ELR (cell line): ENCODE results near the gene TP73.

ENCODE experiments used
- DNase-seq: peaks from one replicate; pipeline ENCODE4 v3.0.0-alpha.2; 2015; ENCODE audit warnings: low read depth

The TP73 gene

DNA sequence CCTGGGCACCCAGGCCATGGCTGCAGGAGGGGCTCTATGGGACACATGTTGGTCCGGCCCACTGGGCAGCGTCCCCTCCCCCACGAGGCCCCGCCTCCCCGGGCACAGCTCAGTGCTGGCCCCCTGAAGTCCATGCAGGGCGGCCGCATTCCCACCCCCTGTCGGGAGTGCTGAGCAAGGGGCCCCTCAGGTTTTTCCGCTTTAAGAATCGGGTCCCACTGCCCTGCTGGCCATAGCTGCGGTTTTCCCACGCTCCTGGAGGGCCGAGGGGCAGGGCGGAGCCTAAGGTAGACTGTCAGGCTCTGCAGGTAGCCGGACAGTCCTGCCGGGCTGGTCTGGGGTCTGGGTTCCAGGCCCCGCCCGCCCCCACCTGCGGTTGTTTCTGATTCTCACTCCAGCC, 56.5 kb downstream of the TP73 start:
- no peak for DNase-seq

DNA sequence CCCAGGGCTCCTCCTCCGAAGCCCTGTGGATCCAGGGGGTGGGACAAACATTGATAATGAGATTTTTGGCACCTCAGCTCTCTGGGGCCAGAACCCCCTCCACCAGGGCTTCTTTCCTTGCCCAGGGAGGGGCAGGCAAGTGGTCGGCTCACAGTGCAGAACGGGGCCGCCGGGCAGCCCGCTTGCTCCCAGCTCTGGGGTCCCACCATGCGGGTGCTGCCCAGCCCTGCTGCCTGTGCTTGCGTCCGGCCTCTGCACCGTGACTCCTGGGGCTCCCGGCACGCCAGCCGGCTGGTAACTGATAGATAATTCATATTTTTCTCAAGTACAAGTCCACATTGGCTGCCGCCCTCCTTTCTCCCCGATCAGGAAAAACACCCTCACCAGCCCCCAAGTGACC, 57.9 kb downstream of the TP73 start:
- no peak for DNase-seq

DNA sequence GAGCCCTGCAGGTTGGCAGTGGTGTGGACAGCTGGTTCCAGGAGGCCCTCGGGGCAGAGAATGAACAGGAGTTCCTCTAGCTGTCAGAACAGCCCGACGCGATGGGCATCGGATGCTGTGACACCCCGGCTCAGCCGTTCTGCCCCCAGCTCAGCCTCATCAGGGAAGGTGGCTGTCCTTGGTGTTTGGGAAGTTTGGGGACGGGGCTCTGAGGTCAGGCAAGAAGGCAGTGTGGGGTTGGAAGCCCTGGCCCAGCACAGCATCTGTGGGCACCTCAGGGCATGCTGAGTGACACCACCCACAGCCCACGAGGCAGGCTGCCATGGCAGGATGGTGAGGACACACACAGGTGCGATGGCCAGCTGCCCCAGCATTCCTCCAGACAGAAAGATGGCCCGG, 59.1 kb downstream of the TP73 start:
- DNase-seq: no peak

DNA sequence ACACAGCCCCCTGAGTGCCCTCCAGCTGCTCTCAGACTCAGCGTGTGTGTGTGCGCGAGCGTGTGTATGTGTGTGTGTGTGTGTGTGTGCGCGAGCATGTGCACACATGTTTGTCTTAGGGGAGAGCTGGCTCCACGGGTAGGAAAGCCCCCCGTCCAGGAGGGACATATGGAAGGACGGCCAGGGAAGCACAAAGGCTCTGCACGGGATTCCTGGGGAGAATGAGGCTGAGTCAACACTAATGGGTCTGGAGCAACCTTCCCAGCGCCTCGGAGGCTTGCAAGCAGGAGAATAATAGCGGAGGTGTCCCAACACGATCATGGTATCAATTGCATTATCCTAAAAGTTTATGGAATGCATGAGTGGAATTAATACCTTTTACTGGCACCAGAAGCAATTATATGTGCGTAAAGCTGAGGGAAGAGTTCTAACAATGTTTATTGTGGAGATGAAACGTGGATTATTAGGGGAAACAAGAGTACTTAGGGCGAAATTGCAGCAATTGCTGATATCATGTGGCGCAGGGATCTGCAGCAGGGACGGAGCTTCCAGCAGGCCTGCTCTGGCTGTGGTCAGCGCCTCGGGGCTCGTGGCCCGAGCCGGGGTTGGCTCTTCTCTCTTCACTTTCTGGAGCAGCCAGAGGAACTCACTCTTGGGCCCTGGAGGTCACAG, 59.6 kb downstream of the TP73 start:
- no peak for DNase-seq

GRCh38 chr1:3712573-3713535, 60.5 kb downstream of the TP73 start:
- no peak for DNase-seq

DNA sequence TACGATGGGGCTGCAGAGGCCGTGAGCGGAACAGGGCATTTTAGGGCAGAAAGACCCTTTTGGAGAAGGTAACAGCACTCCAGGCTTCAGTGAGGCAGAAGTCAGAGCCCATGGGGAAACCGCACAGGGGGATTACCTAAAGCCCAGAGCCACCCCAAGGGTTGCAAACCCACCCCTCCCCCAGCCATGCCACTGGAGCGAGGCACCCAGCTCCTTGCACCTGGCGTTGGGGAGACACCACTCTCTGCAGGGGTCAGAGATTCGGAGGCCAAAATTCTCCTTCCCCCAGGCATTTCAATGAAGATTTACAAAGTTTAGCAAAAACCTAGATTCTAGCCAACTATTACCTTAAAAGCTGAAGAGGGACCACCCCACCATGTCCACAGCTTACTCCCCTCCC, 61.5 kb downstream of the TP73 start:
- DNase-seq: no peak

DNA sequence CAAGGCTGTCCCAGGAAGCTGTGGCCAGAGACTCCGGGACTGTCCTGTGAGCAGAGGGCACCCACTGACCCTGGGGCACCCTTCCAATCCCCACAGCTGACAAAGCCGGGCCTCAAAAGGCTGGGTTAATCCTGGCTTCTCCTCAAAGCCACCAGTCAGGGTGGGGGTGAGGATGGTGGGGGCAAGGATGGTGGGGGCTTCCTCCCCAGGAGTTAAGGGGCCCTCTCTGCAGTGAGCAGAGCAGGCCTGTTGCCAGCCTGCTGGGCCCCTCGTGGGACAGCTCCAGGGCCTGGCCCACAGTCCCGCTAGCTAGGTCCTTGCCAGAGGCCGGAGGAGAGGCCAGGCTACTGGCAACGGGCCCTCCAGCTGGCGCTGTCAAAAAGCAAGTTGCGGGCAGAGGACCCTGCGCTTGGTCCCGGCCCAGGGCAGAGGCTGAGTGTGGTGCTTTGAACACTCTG, 62.0 kb downstream of the TP73 start:
- DNase-seq: no peak

DNA sequence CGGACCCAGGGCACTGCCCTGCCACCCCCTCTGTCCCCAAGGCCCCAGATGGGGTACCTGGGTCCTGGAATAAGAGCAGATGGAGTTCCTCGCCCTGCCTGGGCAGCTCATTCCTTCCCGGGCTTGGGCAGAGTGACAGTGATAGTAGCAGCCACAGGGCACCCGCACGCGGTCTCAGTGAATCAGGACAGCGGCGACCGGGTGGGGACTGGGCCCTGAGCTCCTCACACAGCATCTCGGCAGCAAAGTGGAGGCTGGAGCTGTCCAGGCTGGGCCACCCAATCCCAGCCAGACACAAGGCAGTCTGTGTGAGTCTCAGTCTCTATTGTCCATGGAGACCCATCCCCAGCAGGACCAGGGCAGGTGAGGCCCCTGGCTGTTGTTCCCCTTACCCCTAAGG, 62.5 kb downstream of the TP73 start:
- no peak for DNase-seq

- DNase-seq: no peak
Observed at GRCh38 chr1:3716351-3716750, 64.0 kb downstream of the TP73 start.

GRCh38 chr1:3717041-3717714, 64.9 kb downstream of the TP73 start:
- no peak for DNase-seq

DNA sequence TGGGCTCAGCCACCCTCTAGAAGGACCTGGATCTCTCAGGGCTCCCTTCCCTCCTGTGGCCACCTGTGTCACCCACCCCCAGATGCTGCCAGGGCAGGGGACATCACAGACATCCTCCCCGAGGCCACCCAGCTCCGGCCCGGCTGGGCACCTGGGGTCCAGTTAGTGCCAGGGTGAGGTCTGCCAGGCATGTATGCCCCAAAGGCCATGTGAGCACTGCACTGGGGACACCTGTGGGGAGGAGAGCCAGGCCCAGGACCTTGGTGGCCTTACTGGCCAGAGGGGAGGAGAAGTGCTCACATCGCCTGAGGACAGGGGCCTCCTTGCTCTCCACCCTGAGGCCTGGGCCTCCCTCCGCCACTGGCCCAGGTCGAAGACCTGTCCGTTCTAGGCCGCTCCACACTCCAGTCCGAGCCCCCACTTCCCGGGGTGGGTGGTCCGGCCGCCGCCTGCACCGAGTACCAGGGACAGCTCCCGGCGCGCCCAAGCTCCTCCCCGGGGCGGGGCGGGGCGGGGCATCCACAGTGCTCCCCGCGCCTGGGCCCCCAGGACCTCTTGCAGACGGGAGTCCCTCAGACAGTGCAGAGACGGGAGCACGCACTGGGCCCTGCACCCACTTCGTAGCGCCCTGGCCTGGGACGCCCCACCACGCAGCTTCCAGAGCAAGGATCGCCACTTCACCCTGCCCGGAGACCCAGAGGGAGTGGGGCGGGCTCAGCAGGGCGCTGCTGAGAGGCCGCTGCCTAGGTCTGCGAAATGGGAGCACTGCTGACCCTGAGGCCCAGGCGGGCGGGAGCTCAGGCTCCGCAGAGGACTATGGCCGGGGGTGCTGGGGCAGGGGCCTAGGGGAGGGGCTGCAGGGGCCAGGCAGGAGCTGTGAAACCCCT, 65.6 kb downstream of the TP73 start:
- DNase-seq: no peak

- no peak for DNase-seq
Observed at GRCh38 chr1:3718764-3719163, 66.4 kb downstream of the TP73 start.

- no peak for DNase-seq
Observed at GRCh38 chr1:3721955-3722465, 69.7 kb downstream of the TP73 start.

DNA sequence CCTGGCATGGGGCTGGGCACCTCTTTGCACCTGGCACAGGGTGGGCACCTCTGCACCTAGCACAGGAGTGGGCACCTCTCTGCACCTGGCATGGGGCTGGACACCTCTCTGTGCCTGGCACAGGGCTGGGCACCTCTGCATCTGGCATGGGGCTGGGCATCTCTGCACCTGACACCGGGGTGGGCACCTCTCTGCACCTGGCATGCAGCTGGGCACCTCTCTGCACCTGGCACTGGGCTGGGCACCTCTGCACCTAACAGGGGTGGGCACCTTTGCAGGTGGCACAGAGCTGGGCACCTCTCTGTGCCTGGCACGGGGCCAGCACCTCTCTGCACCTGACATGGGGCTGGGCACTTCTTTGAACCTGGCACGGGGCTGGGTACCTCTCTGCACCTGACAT, 70.5 kb downstream of the TP73 start:
- no peak for DNase-seq

DNA sequence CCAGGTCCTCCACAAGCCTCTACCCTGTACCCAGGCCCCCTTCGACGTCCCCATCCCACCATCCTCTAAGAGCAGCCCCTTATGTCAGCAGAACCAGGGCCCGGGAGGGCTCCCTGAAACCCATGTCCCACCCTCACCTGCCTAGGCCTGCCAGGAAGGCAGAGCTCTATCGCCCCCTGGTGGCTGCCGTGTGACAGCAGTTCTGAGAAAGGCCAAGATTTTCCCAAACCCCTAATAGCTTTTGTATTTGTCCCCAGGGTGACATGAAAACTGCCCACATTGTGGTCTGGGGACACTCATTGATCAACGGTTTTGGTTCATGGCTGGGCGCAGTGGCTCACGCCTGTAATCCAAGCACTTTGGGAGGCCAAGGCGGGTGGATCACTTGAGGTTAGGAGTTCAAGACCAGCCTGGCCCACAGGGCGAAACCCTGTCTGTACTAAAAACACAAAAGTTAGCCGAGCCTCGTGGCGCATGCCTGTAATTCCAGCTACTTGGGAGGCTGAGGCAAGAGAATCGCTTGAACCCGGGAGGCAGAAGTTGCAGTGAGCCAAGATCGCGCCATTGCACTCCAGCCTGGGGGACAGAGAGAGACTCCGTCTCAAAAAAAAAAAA, 72.2 kb downstream of the TP73 start:
- peak; percentile 60 for DNase-seq

DNA sequence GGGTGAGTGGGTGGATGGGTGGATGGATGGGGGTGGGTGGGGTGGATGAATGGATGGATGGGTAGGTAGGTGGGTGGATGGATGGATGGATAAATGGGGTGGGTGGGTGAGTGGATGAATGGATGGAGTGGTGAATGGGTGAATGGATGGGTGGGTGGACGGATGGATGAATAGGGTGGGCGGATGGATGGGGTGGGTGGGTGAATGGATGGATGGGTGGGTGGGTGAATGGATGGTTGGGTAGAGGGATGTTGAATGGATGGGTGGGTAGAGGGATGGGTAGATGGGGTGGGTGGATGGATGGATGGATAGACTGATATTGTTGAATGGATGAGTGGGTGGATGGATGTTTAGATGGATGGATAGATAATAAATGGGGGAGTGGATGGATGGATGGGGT, 73.0 kb downstream of the TP73 start:
- no peak for DNase-seq

DNA sequence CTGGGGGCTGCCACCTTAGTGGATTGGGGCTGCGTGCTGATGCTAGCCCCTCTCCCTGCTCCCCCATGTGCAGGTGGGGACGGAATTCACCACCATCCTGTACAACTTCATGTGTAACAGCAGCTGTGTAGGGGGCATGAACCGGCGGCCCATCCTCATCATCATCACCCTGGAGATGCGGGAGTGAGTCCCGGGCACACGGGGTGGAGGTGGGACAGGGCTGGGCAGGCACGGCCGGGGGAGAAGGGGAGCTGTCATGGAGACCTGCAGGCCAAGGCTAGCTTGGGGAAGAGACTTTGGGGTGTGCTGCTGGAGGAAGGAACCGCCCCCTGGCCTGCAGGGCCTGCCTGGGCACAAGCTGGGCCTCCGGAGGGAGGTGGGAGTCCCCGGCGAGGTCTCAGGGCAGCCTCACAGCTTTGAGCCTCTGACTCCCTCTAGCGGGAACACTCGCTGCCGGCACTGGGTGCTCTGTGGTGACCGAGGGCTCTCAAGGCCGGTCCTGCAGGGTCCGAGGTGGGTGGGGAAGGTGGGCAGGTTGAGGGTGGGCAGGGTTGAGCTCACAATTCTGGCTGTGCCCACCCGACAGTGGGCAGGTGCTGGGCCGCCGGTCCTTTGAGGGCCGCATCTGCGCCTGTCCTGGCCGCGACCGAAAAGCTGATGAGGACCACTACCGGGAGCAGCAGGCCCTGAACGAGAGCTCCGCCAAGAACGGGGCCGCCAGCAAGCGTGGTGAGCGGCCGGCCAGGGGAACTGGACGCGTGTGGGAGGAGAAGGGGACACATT, 74.9 kb downstream of the TP73 start:
- peak; percentile 27 for DNase-seq

GRCh38 chr1:3727825-3728776, 75.8 kb downstream of the TP73 start:
- DNase-seq: no peak
